K562 (cell line): Measurements from ENCODE around the gene HOXD4. TPM values are rescaled to one million over a fixed set of nuclear protein-coding genes. Genes with fewer than 3 reads are reported as not detected.

ENCODE experiments used
- CAMTA2 ChIP-seq: fragments of 250-450 bp; sonication (Bioruptor Pico); conservative IDR thresholded peaks from 2 replicates; pipeline ENCODE4 v1.5.1; 2022
- CHD4 ChIP-seq: fragments of 200-600 bp; sonication (generic); IDR thresholded peaks from 3 replicates; pipeline ENCODE4 v1.6.1; 2012; ENCODE audit warnings: low read depth, mild to moderate bottlenecking, mixed read lengths, low read length, inconsistent platforms; ENCODE audit not compliant: insufficient read depth, insufficient replicate concordance, poor library complexity, severe bottlenecking
- GATA2 ChIP-seq: sonication (generic); formaldehyde crosslinking; IDR thresholded peaks from 2 replicates; pipeline ENCODE4 v1.4.0; 2020; ENCODE audit warnings: mild to moderate bottlenecking, missing genetic modification reagents
- KAT8 ChIP-seq: fragments of 450-650 bp; IDR thresholded peaks from 2 replicates; pipeline ENCODE4 v1.6.1; 2016; ENCODE audit warnings: low read depth, mild to moderate bottlenecking
- PHF20 ChIP-seq: fragments of 450-650 bp; IDR thresholded peaks from 2 replicates; pipeline ENCODE4 v1.6.1; 2018; ENCODE audit not compliant: partially characterized antibody
- PHTF2 ChIP-seq: fragments of 250-450 bp; sonication (Bioruptor Pico); IDR thresholded peaks from 2 replicates; pipeline ENCODE4 v1.5.0; 2021; ENCODE audit warnings: mild to moderate bottlenecking
- RBM22 ChIP-seq: fragments of 200-400 bp; formaldehyde crosslinking; IDR thresholded peaks from 2 replicates; pipeline ENCODE4 v1.6.1; 2018; ENCODE audit warnings: low read length, low read depth; ENCODE audit not compliant: poor library complexity, severe bottlenecking
- RBM34 ChIP-seq: fragments of 200-400 bp; formaldehyde crosslinking; IDR thresholded peaks from 2 replicates; pipeline ENCODE4 v1.6.1; 2018; ENCODE audit warnings: low read length, borderline replicate concordance; ENCODE audit not compliant: insufficient read depth
- SRSF3 ChIP-seq: fragments of 200-400 bp; formaldehyde crosslinking; IDR thresholded peaks from 2 replicates; pipeline ENCODE4 v1.6.1; 2016; ENCODE audit warnings: mild to moderate bottlenecking, low read length, moderate library complexity; ENCODE audit not compliant: insufficient read depth
- STAT5B ChIP-seq: fragments of 250-450 bp; sonication (Bioruptor Pico); IDR thresholded peaks from 2 replicates; pipeline ENCODE4 v1.8.0; 2021; ENCODE audit warnings: mild to moderate bottlenecking, inconsistent platforms
- THRAP3 ChIP-seq: fragments of 450-650 bp; IDR thresholded peaks from 2 replicates; pipeline ENCODE4 v1.6.1; 2016; ENCODE audit warnings: mild to moderate bottlenecking, inconsistent platforms, borderline replicate concordance
- TRIM28 ChIP-seq: fragments of 450-650 bp; IDR thresholded peaks from 2 replicates; pipeline ENCODE4 v1.6.1; 2017
- ZNF408 ChIP-seq: fragments of 250-450 bp; sonication (Bioruptor Pico); IDR thresholded peaks from 2 replicates; pipeline ENCODE4 v1.4.0; 2020; ENCODE audit warnings: low read depth, mild to moderate bottlenecking, moderate library complexity
- ZNF436 ChIP-seq: fragments of 250-450, 450-650 bp; sonication (Bioruptor Pico); formaldehyde crosslinking; IDR thresholded peaks from 2 replicates; pipeline ENCODE4 v1.7.0; 2020; ENCODE audit warnings: mild to moderate bottlenecking
- ZNF584 ChIP-seq: fragments of 200-800 bp; sonication (Bioruptor generic); IDR thresholded peaks from 2 replicates; pipeline ENCODE4 v1.6.1; 2016; ENCODE audit warnings: low read depth, mild to moderate bottlenecking, missing genetic modification characterization, missing compliant biosample characterization
- ZNF780A ChIP-seq: fragments of 250-450 bp; sonication (Bioruptor Pico); IDR thresholded peaks from 2 replicates; pipeline ENCODE4 v1.5.0; 2021; ENCODE audit warnings: mild to moderate bottlenecking
- polyA plus RNA-seq, 8 experiments: library from polyadenylated mRNA; depleted of rRNA in 4 of 8; stranded (reverse) in 5 of 8; unstranded in 3 of 8; fragments of >200 nt; fragmentation: Nextera tagmentation in 2 of 8; fragmentation: Illumina TruSeq in 1 of 8; extraction: Ambion mirVana in 2 of 8; extraction: Trizol in 1 of 8; gene quantifications; 2 replicates each; pipeline versions ENCODE4 v1.2.1 to v1.2.3, GENCODE V29; 2011 to 2014; ENCODE audit warnings: inconsistent platforms in 1 of 8, missing spikeins in 1 of 8
- total RNA-seq, 7 experiments: library from RNA; depleted of rRNA in 6 of 7; stranded (reverse); fragments of >200 nt in 6 of 7; fragmentation: Illumina TruSeq in 2 of 7; extraction: Trizol in 2 of 7; gene quantifications; 2 replicates each; pipeline versions ENCODE4 v1.2.1 to v1.2.3, GENCODE V29; 2011 to 2021; ENCODE audit warnings: low replicate concordance in 1 of 7
- TF ChIP-seq, protein P1 (sequence below): sonication (generic); formaldehyde crosslinking; IDR thresholded peaks from 2 replicates; pipeline ENCODE4 v1.8.1; 2023; ENCODE audit warnings: mild to moderate bottlenecking, missing genetic modification reagents, moderate library complexity
- TF ChIP-seq, protein P2 (sequence below): IDR thresholded peaks from 3 replicates; pipeline ENCODE4 v1.6.1; 2011; ENCODE audit warnings: borderline replicate concordance, mild to moderate bottlenecking, moderate library complexity; ENCODE audit not compliant: insufficient read length; ENCODE audit errors: extremely low read depth
- TF ChIP-seq, protein P3 (sequence below): conservative IDR thresholded peaks from 2 replicates; pipeline ENCODE4 v1.6.1; 2011; ENCODE audit warnings: low read depth, mild to moderate bottlenecking, low read length; ENCODE audit not compliant: control insufficient read depth
- TF ChIP-seq, protein P4 (sequence below): sonication (generic); formaldehyde crosslinking; IDR thresholded peaks from 2 replicates; pipeline ENCODE4 v1.8.1; 2022; ENCODE audit warnings: missing genetic modification reagents

The HOXD4 gene
- total and polyA plus RNA-seq, 9 of the 15 experiments (the other 6 are each of a cell fraction or from before 2014, with no cell fraction given): not detected

DNA sequence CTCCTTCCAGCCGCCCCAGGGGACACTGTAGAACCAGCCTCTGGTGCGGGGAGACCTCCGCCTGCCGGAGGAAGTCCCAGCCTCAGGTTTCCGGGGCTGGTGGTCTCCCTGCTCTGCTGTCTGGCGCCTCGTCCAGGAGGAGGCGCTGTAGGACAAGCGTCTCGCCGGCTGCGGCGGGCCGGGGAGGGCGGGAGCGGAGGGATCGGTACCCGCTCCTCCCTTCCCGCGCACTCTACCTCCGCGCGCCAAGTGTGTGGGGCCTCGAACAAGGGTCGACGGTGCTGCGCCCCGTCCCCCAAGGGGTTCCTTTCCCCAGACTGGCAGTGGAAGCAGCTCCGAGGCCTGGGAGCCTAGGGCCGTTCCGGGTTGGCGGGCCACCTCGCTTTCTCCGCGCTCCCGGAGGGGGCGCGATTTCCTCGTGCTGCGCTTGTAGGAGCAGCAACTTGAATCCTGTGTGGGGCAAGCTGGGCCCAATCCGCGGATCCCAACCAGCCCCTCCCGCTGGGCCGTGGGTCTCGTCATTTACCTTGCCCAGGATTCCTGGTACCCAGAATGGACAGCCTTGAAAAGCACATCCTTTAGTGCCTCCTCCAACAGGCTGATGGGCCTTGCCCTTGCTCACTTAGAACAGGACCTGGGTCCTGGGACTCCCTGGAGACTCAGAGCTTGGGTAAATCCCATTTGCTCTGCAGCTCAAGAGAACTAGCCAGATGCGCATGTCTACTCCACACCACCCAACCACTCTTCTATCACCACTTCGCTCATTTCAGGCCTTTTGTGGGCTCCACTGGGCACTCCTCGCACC lies 10.6 kb upstream of the HOXD4 start (continued):
- TF ChIP-seq, protein P1, sequence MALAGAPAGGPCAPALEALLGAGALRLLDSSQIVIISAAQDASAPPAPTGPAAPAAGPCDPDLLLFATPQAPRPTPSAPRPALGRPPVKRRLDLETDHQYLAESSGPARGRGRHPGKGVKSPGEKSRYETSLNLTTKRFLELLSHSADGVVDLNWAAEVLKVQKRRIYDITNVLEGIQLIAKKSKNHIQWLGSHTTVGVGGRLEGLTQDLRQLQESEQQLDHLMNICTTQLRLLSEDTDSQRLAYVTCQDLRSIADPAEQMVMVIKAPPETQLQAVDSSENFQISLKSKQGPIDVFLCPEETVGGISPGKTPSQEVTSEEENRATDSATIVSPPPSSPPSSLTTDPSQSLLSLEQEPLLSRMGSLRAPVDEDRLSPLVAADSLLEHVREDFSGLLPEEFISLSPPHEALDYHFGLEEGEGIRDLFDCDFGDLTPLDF (CRISPR knock-in tag): peak; percentile 74; the same call in 1 of the 2 replicates
- TF ChIP-seq THRAP3: no peak
- no peak for TF ChIP-seq CAMTA2 (CRISPR knock-in tag)
- no peak for TF ChIP-seq ZNF584
- TF ChIP-seq SRSF3: no peak
- TF ChIP-seq, protein P2, sequence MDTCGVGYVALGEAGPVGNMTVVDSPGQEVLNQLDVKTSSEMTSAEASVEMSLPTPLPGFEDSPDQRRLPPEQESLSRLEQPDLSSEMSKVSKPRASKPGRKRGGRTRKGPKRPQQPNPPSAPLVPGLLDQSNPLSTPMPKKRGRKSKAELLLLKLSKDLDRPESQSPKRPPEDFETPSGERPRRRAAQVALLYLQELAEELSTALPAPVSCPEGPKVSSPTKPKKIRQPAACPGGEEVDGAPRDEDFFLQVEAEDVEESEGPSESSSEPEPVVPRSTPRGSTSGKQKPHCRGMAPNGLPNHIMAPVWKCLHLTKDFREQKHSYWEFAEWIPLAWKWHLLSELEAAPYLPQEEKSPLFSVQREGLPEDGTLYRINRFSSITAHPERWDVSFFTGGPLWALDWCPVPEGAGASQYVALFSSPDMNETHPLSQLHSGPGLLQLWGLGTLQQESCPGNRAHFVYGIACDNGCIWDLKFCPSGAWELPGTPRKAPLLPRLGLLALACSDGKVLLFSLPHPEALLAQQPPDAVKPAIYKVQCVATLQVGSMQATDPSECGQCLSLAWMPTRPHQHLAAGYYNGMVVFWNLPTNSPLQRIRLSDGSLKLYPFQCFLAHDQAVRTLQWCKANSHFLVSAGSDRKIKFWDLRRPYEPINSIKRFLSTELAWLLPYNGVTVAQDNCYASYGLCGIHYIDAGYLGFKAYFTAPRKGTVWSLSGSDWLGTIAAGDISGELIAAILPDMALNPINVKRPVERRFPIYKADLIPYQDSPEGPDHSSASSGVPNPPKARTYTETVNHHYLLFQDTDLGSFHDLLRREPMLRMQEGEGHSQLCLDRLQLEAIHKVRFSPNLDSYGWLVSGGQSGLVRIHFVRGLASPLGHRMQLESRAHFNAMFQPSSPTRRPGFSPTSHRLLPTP: no peak
- TF ChIP-seq, protein P3, sequence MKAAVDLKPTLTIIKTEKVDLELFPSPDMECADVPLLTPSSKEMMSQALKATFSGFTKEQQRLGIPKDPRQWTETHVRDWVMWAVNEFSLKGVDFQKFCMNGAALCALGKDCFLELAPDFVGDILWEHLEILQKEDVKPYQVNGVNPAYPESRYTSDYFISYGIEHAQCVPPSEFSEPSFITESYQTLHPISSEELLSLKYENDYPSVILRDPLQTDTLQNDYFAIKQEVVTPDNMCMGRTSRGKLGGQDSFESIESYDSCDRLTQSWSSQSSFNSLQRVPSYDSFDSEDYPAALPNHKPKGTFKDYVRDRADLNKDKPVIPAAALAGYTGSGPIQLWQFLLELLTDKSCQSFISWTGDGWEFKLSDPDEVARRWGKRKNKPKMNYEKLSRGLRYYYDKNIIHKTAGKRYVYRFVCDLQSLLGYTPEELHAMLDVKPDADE: 0 out of 2 replicates have a peak, but pooled peaks have one; percentile 5
- TF ChIP-seq STAT5B (CRISPR knock-in tag): no peak
- no peak for TF ChIP-seq ZNF408 (CRISPR knock-in tag)
- no peak for TF ChIP-seq KAT8
- TF ChIP-seq ZNF780A: no peak
- TF ChIP-seq, protein P4, sequence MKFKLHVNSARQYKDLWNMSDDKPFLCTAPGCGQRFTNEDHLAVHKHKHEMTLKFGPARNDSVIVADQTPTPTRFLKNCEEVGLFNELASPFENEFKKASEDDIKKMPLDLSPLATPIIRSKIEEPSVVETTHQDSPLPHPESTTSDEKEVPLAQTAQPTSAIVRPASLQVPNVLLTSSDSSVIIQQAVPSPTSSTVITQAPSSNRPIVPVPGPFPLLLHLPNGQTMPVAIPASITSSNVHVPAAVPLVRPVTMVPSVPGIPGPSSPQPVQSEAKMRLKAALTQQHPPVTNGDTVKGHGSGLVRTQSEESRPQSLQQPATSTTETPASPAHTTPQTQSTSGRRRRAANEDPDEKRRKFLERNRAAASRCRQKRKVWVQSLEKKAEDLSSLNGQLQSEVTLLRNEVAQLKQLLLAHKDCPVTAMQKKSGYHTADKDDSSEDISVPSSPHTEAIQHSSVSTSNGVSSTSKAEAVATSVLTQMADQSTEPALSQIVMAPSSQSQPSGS: no peak
- TF ChIP-seq RBM22: no peak
- no peak for TF ChIP-seq GATA2
- no peak for TF ChIP-seq CHD4
- TF ChIP-seq RBM34: no peak
- TF ChIP-seq PHTF2: no peak
- peak; percentile 27 for TF ChIP-seq PHF20
- no peak for TF ChIP-seq ZNF436 (CRISPR knock-in tag)
- TF ChIP-seq TRIM28: no peak
